ENCODE results near the gene ASB10.

ASB10 gene, protein sequence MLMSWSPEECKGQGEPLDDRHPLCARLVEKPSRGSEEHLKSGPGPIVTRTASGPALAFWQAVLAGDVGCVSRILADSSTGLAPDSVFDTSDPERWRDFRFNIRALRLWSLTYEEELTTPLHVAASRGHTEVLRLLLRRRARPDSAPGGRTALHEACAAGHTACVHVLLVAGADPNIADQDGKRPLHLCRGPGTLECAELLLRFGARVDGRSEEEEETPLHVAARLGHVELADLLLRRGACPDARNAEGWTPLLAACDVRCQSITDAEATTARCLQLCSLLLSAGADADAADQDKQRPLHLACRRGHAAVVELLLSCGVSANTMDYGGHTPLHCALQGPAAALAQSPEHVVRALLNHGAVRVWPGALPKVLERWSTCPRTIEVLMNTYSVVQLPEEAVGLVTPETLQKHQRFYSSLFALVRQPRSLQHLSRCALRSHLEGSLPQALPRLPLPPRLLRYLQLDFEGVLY

DNA sequence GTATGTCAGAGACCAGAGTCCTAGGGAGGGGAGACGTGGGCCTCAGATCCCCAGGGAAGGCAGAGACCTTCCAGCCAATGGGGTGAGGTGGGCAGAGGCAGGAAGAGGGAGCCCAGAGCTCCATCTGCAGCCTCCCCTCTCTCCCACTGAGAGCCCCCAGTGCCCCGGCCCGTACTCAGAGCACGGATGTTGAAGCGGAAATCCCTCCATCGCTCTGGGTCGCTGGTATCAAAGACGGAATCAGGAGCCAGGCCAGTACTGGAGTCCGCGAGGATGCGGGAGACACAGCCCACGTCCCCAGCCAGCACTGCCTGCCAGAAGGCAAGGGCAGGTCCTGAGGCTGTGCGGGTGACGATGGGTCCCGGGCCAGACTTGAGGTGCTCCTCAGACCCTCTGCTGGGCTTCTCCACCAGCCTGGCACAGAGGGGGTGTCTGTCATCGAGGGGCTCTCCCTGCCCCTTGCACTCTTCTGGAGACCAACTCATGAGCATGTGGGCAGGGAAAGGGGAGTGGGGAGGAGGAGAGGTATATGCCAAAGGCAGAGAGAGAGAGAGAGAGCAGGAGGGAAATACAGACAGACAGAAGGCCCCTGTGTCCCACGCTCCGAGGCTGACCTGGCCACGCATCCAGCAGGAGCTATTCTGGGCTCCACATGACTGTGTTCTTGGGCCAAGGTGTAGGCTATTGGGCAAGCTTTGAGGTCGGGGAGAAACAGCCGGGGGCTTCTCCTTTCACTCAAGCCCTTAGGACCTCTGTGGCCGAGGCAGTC is at the start of gene ASB10:
Gene ASB10, minus strand, starts transcription at position 611 of the 769 bp plus-strand sequence. Its CDS starts 120 bp downstream, at position 491.
- Histone ChIP-seq H3K27me3 (replicated peaks; ENCODE audit: control insufficient read depth, insufficient read depth, low read length) (peaks cover 66% of the 10 kb centered on the region), H3K4me1 (ENCODE audit: control insufficient read depth, insufficient read depth, low read length) (no peaks in the 10 kb centered on the region), H3K9ac (ENCODE audit: low read length) (no peak within 1 kb of the TSS), H3K36me3 (ENCODE audit: control insufficient read depth, insufficient read depth, low read length, severe bottlenecking) (no peaks in the 10 kb centered on the region), H3K4me3 (ENCODE audit: low read length) (no peak within 1 kb of the TSS), H3K9me3 (ENCODE audit: control insufficient read depth, low read length) (peaks cover 6% of the 10 kb centered on the region)
- no peak for DNase-seq (ENCODE audit: low read depth)

DNA sequence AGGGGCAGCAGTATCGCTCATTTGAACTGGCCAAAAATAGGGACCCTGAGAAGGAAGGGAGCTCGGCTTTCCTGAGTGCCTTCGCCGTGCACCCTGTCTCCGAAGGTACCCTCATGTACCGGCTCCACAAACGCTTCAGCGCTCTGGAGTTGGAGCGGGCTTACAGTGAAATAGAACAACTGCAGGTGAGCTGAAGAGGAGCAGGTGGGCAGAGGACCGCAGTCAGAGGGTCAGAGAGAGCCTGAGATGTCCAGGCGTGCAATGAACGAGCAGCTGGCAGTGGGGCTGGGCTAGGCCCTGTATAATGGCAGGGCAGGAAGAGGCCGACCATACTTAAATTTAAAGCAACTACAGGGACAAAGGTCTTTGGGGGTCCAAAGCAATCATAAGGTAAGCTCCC is 49.4 kb upstream of the ASB10 start:
- peaks cover 70% of the 10 kb centered on the region for H3K36me3 ChIP-seq (ENCODE audit: control insufficient read depth, insufficient read depth, low read length, severe bottlenecking)

DNA sequence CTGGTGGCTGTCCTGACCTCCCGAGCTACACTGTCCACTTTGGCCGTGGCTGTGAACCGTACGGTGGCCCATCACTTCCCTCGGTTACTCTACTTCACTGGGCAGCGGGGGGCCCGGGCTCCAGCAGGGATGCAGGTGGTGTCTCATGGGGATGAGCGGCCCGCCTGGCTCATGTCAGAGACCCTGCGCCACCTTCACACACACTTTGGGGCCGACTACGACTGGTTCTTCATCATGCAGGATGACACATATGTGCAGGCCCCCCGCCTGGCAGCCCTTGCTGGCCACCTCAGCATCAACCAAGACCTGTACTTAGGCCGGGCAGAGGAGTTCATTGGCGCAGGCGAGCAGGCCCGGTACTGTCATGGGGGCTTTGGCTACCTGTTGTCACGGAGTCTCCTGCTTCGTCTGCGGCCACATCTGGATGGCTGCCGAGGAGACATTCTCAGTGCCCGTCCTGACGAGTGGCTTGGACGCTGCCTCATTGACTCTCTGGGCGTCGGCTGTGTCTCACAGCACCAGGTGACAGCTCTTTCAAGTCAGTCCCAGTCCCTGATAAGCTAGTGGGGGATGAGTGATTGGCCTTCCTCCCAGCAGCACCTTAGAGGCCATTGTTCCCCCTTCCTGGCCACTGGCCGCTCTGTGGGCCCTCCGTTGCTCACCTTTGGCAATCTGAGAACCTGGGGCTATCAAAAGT is 48.2 kb upstream of the ASB10 start:
- Histone ChIP-seq H3K9ac (ENCODE audit: low read length) (no peak overlapping the region), H3K9me3 (ENCODE audit: control insufficient read depth, low read length) (no peaks in the 10 kb centered on the region), H3K4me1 (ENCODE audit: control insufficient read depth, insufficient read depth, low read length) (peaks cover 26% of the 10 kb centered on the region), H3K4me3 (ENCODE audit: low read length) (no peak overlapping the region), H3K27me3 (replicated peaks; ENCODE audit: control insufficient read depth, insufficient read depth, low read length) (no peaks in the 10 kb centered on the region), H3K36me3 (ENCODE audit: control insufficient read depth, insufficient read depth, low read length, severe bottlenecking) (peaks cover 59% of the 10 kb centered on the region)
- DNase-seq (ENCODE audit: low read depth): no peak

More for the DNA sequence above, 49.4 kb upstream of the ASB10 start:
- H3K4me3 ChIP-seq (ENCODE audit: low read length): no peak overlapping the region
- peaks cover 26% of the 10 kb centered on the region for H3K4me1 ChIP-seq (ENCODE audit: control insufficient read depth, insufficient read depth, low read length)
- DNase-seq (ENCODE audit: low read depth): no peak
- H3K9me3 ChIP-seq (ENCODE audit: control insufficient read depth, low read length): no peaks in the 10 kb centered on the region
- H3K9ac ChIP-seq (ENCODE audit: low read length): no peak overlapping the region
- H3K27me3 ChIP-seq (replicated peaks; ENCODE audit: control insufficient read depth, insufficient read depth, low read length): no peaks in the 10 kb centered on the region

DNA sequence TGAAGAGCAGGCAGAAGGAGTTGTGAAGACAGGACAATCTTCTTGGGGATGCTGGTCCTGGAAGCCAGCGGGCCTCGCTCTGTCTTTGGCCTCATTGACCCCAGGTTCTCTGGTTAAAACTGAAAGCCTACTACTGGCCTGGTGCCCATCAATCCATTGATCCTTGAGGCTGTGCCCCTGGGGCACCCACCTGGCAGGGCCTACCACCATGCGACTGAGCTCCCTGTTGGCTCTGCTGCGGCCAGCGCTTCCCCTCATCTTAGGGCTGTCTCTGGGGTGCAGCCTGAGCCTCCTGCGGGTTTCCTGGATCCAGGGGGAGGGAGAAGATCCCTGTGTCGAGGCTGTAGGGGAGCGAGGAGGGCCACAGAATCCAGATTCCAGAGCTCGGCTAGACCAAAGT is 46.8 kb upstream of the ASB10 start:
- Histone ChIP-seq H3K9ac (ENCODE audit: low read length) (peak overlapping the region; percentile 99), H3K4me3 (ENCODE audit: low read length) (peak overlapping the region; percentile 99), H3K9me3 (ENCODE audit: control insufficient read depth, low read length) (no peaks in the 10 kb centered on the region), H3K4me1 (ENCODE audit: control insufficient read depth, insufficient read depth, low read length) (peaks cover 21% of the 10 kb centered on the region), H3K27me3 (replicated peaks; ENCODE audit: control insufficient read depth, insufficient read depth, low read length) (no peaks in the 10 kb centered on the region), H3K36me3 (ENCODE audit: control insufficient read depth, insufficient read depth, low read length, severe bottlenecking) (peaks cover 46% of the 10 kb centered on the region)
- DNase-seq (ENCODE audit: low read depth): no peak

DNA sequence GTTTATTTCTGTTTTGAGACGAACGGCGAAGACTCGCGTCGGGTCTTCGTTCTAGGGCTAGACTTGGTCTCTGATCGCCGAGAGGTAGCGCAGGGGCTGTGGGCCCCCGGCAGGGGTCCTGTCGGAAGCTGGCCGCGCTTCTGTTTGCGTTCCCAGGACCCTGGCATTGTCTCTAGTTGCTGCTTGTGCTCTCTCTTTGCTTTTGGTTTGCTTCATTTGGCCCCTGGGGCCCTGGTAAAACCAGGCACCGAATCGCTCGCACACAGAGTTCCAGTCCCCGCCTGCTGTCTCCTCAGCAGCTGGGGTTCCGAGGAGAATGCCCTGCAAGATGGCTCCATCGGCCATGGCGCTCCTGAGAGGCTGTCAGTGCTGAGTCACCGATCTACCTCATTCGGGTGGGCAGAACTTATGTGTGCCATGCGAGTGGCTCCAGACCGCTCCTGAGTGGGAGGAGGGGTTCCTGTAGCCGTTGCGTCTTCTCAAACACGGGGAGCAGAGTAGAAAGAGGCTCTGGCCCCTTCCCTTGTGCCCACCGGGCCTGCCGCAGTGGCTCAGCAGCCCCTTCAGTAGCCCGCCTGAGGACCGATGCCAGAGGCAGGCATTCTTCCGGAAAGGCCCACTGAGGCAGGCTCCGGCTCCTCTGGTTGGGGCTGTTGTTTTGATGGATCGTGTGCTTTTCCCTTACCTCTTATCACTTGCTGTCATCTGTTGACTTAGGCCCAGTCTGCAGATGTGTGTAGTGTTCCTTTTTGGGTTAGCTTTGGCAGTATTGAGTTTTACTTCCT is 46.1 kb upstream of the ASB10 start:
- Histone ChIP-seq H3K4me1 (ENCODE audit: control insufficient read depth, insufficient read depth, low read length) (peaks cover 23% of the 10 kb centered on the region), H3K9me3 (ENCODE audit: control insufficient read depth, low read length) (no peaks in the 10 kb centered on the region), H3K4me3 (ENCODE audit: low read length) (peak overlapping the region; percentile 99), H3K9ac (ENCODE audit: low read length) (peak overlapping the region; percentile 99), H3K27me3 (replicated peaks; ENCODE audit: control insufficient read depth, insufficient read depth, low read length) (no peaks in the 10 kb centered on the region), H3K36me3 (ENCODE audit: control insufficient read depth, insufficient read depth, low read length, severe bottlenecking) (peaks cover 40% of the 10 kb centered on the region)
- peak; percentile 89 for DNase-seq (ENCODE audit: low read depth)

DNA sequence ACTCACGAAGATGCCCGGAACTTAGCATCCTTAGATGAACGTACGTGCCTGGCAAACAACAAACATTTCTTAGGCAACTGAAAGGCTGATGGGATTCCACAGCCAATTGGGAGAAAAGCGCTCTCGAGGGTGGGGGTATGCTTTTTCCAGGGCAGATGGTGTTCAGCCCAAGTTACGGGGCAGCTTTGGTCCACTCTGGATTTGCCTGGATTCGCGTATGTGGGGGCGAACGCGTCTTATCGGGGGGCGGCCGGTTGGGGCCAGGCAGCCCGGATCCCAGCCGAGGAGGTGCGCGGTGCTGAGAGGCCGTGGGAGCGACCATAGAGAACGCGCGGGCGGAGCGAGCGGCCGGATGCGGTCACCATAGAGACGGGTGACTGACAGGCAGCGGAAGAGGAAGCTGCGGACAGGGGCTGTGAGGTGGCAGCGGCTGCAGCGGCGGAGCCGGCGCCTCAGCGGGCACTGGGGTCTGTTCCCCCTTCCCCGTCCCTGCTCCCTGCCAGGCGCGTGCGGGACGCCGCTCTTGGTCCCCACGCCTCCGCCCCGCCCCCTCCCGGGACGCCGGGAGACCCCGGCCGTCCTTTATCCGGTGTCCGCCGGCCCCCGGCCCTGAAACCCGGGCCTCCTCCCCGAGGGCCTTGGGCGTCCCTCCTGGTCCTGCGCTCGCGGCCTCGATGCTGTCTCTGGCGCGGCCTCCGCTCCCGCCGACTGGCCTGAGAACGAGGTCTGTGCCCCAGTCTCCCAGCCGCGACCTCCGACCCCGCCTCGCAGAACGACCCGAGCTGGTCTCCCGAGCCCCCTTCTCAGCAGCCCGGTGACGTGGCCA is 45.3 kb upstream of the ASB10 start, which contains the start of gene CHPF2:
Gene CHPF2, plus strand, starts transcription at position 393 of the 826 bp plus-strand sequence. CDS start 1,529 bp downstream, outside the sequence.
- no peaks in the 10 kb centered on the region for H3K9me3 ChIP-seq (ENCODE audit: control insufficient read depth, low read length)
- peak within 1 kb of the TSS; percentile 99 for H3K9ac ChIP-seq (ENCODE audit: low read length)
- H3K4me3 ChIP-seq (ENCODE audit: low read length): peak within 1 kb of the TSS; percentile 99
- no peaks in the 10 kb centered on the region for H3K27me3 ChIP-seq (replicated peaks; ENCODE audit: control insufficient read depth, insufficient read depth, low read length)
- peaks cover 28% of the 10 kb centered on the region for H3K4me1 ChIP-seq (ENCODE audit: control insufficient read depth, insufficient read depth, low read length)
- H3K36me3 ChIP-seq (ENCODE audit: control insufficient read depth, insufficient read depth, low read length, severe bottlenecking): peaks cover 33% of the 10 kb centered on the region
- DNase-seq (ENCODE audit: low read depth): peak; percentile 96

DNA sequence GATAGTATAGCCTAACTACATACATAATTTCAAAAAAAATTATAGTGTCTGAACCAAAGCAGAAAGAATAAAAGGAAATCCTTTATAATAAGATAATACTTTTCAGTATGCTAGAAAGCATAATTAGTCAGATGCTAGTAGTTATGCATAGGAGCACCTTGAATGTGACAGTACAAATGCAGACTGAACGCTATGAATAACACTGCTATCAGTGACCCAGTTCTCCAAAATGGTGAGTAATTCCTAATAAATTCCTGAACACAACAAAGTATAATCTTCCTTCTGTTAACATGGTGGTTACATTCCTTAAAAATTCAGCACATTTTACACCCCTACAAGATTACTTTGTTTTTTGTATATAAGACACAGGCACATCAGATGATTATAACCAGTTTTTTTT is 44.0 kb upstream of the ASB10 start:
- Histone ChIP-seq H3K27me3 (replicated peaks; ENCODE audit: control insufficient read depth, insufficient read depth, low read length) (no peaks in the 10 kb centered on the region), H3K36me3 (ENCODE audit: control insufficient read depth, insufficient read depth, low read length, severe bottlenecking) (peaks cover 21% of the 10 kb centered on the region), H3K9ac (ENCODE audit: low read length) (peak overlapping the region; percentile 99), H3K4me3 (ENCODE audit: low read length) (no peak overlapping the region), H3K9me3 (ENCODE audit: control insufficient read depth, low read length) (no peaks in the 10 kb centered on the region), H3K4me1 (ENCODE audit: control insufficient read depth, insufficient read depth, low read length) (peaks cover 32% of the 10 kb centered on the region)
- DNase-seq (ENCODE audit: low read depth): no peak

DNA sequence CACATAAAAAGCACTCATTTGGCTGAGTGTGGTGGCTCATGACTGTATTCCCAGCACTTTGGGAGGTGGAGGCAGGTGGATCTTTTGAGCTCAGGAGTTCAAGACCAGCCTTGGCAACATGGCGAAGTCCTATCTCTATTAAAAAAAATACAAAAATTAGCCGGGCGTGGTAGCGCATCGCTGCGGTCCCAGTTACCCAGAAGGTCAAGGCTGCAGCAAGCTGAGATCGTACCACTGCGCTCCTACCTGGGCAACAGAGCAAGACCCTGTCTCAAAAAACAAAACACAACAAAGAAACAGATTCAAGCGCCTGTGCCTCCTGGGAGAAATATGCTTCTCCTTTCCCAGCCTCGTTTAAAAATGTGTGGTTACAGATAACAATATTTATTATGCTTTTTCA is 42.2 kb upstream of the ASB10 start:
- Histone ChIP-seq H3K4me3 (ENCODE audit: low read length) (no peak overlapping the region), H3K9me3 (ENCODE audit: control insufficient read depth, low read length) (no peaks in the 10 kb centered on the region), H3K36me3 (ENCODE audit: control insufficient read depth, insufficient read depth, low read length, severe bottlenecking) (peaks cover 11% of the 10 kb centered on the region), H3K4me1 (ENCODE audit: control insufficient read depth, insufficient read depth, low read length) (peaks cover 35% of the 10 kb centered on the region), H3K9ac (ENCODE audit: low read length) (no peak overlapping the region), H3K27me3 (replicated peaks; ENCODE audit: control insufficient read depth, insufficient read depth, low read length) (no peaks in the 10 kb centered on the region)
- DNase-seq (ENCODE audit: low read depth): no peak

DNA sequence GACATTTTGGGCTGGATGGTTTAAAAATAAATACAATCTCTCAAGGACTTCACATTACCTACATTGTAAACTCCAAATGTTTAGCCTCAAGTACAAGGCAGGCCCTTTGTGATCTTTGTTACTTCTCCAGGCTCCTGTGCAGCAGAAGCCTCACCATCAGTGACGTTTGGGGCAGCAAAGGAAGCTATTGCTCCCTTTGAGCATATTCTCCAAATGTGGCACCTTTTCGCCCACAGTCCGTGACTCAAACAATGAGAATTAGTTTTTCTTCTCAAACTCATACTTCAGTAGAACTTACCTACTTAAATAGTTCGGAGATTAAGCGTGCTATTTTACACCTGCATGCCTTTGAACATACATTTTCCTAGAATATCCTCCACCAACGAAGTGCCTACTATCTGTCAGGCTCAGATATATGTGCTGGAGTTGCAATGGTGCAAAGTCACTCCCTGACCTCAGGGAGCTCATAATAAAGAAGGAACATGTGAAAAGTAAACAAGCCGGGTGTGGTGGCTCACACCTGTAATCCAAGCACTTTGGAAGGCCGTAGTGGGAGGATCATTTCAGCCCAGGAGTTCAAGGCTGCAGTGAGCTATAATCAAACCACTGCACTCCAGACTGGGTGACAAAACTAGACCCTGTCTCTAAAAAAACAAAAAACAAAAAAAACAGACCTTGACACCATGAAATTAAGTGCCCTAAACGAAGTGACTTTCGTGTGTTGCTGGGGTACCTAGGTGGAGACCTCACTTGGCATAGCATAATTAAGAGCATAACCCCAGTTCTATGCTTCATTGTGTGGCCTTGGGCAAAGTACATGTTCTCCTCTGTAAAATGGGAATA is 41.2 kb upstream of the ASB10 start:
- Histone ChIP-seq H3K9ac (ENCODE audit: low read length) (peak overlapping the region; percentile 95), H3K4me3 (ENCODE audit: low read length) (peak overlapping the region; percentile 88), H3K27me3 (replicated peaks; ENCODE audit: control insufficient read depth, insufficient read depth, low read length) (no peaks in the 10 kb centered on the region), H3K36me3 (ENCODE audit: control insufficient read depth, insufficient read depth, low read length, severe bottlenecking) (peaks cover 17% of the 10 kb centered on the region), H3K9me3 (ENCODE audit: control insufficient read depth, low read length) (no peaks in the 10 kb centered on the region), H3K4me1 (ENCODE audit: control insufficient read depth, insufficient read depth, low read length) (peaks cover 26% of the 10 kb centered on the region)
- DNase-seq (ENCODE audit: low read depth): no peak

Measured in adipocyte (in vitro differentiated cells).